ENCODE results near the gene CAMLG. TPM values are rescaled to one million over a fixed set of nuclear protein-coding genes. Genes with fewer than 3 reads are reported as not detected.

CAMLG gene
- total RNA-seq, 1 donor from 2014 or later = 17.1 TPM

DNA sequence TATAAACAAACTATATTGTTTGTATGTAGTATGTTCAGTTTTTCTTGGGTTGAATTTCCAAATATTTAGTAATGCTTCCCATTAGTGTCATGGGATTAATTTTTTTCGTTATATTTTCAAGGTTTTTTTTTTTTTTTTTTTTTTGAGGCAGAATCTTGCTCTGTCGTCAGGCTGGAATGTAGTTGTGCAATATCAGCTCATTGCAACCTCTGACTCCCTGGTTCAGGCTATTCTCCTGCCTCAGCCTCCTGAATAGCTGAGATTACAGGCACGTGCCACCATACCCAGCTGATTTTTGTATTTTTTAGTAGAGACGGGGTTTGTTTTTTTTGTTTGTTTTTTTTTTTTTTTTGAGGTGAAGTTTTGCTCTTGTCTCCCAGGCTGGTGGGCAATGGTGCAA is 30.9 kb downstream of the CAMLG start:
- DNase-seq (no peak), ATAC-seq (ENCODE audit: poor library complexity) (no peak)
- intact Hi-C loops (cut with DNase I) = no loop called here

- no peak for ATAC-seq (ENCODE audit: poor library complexity)
- intact Hi-C loops (cut with DNase I) = no loop called here
- no peak for DNase-seq
Observed at GRCh38 chr5:134772461-134773125, 34.2 kb downstream of the CAMLG start.

GRCh38 chr5:134777366-134777765 is 39.0 kb downstream of the CAMLG start:
- no peak for DNase-seq
- no peak for ATAC-seq (ENCODE audit: poor library complexity)
- intact Hi-C loops (cut with DNase I) = no loop called here

DNA sequence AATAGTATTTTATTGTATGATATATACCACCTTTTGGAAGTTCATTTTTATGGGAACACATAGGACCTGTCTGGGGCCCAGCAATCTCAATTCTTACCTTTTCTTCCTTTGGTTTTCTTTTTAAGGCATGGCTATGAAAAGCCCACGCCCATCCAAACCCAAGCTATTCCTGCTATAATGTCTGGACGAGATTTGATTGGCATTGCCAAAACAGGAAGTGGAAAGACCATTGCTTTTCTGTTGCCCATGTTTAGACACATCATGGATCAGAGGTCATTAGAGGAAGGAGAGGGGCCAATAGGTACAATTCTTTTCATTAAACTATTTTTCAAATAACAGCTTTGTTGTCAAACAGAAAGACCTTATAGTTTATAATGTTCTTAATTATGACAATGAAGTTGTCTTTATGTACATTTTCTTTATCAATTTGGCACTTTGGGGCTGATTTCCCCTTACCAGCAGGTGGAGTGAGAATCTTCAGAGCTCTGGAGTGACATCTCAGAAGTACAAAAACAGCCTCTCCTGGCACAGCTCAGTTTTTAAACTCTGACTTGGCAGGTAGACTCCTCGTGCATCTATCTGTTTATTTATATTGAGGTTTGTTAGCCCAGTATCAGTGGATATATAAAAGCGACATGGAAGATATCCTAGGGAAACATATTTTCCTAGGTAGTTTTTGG is 46.0 kb downstream of the CAMLG start:
- ATAC-seq (ENCODE audit: poor library complexity) (no peak), DNase-seq (no peak)
- intact Hi-C loops (cut with DNase I) = no loop called here

DNA sequence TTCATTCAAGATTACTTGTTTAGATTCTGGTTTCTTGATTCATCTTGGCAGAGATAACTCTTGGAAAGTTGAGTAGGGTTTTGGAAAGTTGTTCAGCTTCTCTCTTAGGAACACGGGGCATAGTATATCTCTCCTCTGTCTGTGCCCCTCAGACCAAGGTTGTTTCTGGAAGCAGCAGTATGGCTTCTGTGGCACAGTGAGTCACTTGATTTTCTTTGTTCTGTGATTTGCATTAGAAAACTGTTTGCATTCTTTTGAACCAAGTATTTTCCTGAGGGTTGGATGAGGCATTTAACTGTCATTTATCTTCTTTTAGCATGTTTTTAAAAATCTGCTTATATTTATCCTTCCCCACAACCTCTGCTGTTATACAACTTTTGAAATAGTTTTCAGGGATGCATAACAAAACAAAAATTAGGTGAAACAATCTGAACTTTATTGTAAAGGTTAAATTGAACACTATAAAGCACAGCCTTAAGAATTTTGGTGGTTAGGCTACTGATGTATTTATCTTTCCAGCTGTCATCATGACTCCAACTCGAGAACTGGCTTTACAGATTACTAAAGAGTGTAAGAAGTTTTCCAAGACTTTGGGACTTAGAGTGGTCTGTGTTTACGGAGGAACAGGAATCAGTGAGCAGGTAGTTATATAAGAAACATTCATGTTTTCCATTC is 46.7 kb downstream of the CAMLG start:
- ATAC-seq (ENCODE audit: poor library complexity) (no peak), DNase-seq (no peak)
- intact Hi-C loops (cut with DNase I) = no loop called here

GRCh38 chr5:134787692-134788091 is 49.3 kb downstream of the CAMLG start:
- DNase-seq (no peak), ATAC-seq (ENCODE audit: poor library complexity) (no peak)
- intact Hi-C loops (cut with DNase I) = no loop called here

DNA sequence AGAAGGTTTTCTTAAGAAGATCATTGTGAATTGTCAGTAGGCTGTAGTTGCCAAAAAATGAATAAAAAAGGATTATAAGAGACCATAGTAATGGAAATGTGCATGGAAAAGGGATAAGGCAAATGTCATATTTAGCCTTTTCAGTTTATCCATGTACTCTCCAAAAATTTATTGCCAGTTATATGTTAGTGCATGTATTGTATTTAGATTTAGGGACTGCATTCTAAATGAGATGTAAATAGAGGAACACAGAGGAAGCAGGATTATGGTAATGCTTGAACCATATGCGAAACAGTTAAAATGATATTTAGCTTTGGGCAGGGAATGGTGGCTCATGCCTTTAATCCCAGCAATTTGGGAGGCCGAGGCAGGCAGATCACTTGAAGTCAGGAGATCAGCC is 53.2 kb downstream of the CAMLG start:
- ATAC-seq (ENCODE audit: poor library complexity) (no peak), DNase-seq (no peak)
- intact Hi-C loops (cut with DNase I) = loop anchor here (10.0 kb wide), 1 partner anchor 107 kb away; no protein-coding TSS in a partner anchor

DNA sequence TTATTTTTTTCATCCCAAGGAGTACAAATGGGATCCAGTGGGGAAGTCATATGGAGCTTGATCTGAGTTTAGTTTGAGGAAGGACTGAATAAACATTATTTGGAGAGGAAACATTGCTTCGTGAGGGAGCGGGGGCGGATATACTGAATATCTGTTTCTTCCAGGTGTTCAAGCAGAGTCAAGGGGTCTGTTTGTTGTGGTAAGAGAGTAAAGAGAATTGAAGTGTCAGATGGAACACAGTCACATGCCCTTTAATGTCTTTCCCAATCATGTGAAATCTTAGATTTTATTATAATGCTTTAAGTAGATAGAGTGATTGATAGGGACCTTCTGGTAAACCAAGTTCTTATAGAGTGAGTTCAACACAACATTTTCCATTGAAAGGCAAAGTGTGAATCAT is 53.9 kb downstream of the CAMLG start:
- intact Hi-C loops (cut with DNase I) = loop anchor here (10.0 kb wide), 1 partner anchor 107 kb away; no protein-coding TSS in a partner anchor
- ATAC-seq (ENCODE audit: poor library complexity) = no peak

DNA sequence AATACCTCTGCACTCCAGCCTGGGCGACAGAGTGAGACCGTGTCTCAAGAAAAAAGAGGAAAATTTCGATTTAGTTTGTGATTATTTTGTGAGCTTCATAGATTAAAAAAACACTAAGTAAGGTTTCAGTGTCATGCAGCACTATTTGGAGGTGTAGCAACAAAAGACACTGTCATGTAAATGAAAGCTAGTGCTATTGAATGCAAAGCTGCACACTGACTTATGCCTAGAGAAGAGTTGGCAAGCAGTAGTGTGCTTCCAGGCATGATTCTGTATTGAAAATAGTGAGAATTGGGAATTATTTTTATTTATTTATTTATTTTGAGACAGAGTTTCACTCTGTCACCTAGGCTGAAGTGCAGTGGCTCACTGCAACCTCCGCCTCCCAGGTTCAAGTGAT is 54.8 kb downstream of the CAMLG start:
- DNase-seq (no peak), ATAC-seq (ENCODE audit: poor library complexity) (no peak)
- intact Hi-C loops (cut with DNase I) = loop anchor here (10.0 kb wide), 1 partner anchor 108 kb away; no protein-coding TSS in a partner anchor

More for the DNA sequence above, 53.9 kb downstream of the CAMLG start:
- DNase-seq = no peak

GRCh38 chr5:134794082-134794481 is 55.7 kb downstream of the CAMLG start:
- DNase-seq (no peak), ATAC-seq (ENCODE audit: poor library complexity) (no peak)
- intact Hi-C loops (cut with DNase I) = loop anchor here (10.0 kb wide), 1 partner anchor 109 kb away; no protein-coding TSS in a partner anchor

DNA sequence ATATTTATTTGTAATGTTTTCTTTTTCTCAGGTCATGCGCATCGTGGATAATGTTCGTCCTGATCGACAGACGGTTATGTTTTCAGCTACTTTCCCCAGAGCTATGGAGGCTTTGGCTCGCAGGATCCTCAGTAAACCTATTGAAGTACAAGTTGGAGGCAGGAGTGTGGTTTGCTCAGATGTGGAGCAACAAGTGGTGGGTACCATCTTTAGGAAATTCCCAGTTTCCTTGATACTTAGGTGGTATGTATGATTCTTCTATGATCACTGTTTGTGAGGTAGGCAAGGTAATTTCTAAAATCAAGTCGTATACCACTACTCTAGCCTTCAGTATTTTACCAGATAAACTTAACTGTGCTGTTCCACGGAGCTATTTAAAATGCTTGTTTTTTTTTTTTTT is 56.5 kb downstream of the CAMLG start:
- intact Hi-C loops (cut with DNase I) = loop anchor here (10.0 kb wide), 1 partner anchor 110 kb away; no protein-coding TSS in a partner anchor
- ATAC-seq (ENCODE audit: poor library complexity) = no peak
- no peak for DNase-seq

DNA sequence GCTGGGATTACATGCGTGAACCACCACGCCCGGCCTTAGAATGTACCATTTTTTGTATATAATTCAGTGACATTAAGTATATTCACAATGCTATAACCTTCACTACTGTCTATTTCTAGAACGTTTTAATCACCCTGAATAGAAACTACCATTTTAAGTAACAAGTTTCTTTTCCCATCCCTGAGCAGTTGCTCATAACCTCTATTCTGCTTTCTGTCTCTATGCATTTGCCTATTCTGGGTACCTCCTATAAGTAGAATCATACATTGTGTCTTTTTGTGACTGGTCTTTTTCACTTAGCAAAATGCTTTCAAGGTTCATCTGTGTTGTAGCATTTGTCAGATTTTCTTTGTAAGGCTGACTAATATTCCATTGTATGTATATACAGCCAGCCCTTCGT is 60.1 kb downstream of the CAMLG start:
- no peak for DNase-seq
- no peak for ATAC-seq (ENCODE audit: poor library complexity)
- intact Hi-C loops (cut with DNase I) = loop anchor here (10.0 kb wide), 1 partner anchor 114 kb away; no protein-coding TSS in a partner anchor

Other genes with a start within 250 kb of the CAMLG start
- gene JADE2, start 212.9 kb upstream of the CAMLG start, total RNA-seq = 25.9 TPM
- 88.6 TPM for gene SAR1B, start 105.7 kb upstream of the CAMLG start, total RNA-seq
- 5.6 TPM for gene SEC24A, start 89.8 kb upstream of the CAMLG start, total RNA-seq
- gene DDX46, start 20.2 kb downstream of the CAMLG start, total RNA-seq = 26.3 TPM
- 21.9 TPM for gene C5orf24, start 107.4 kb downstream of the CAMLG start, total RNA-seq
- 54.2 TPM for gene TXNDC15, start 135.8 kb downstream of the CAMLG start, total RNA-seq
- gene PCBD2, start 166.6 kb downstream of the CAMLG start, total RNA-seq = 28.9 TPM
- 0.32 TPM for gene CATSPER3, start 229.4 kb downstream of the CAMLG start, total RNA-seq